B cell (primary cell): ENCODE measurements around the gene CMTM5. TPM values are rescaled to one million over a fixed set of nuclear protein-coding genes. Genes with fewer than 3 reads are reported as not detected.

ENCODE experiments used
- ATAC-seq: fragments of 200-7000 bp; cut with Tn5 transposase; one replicate; pipeline ENCODE4 v1.10.0; 2021; ENCODE audit warnings: low read depth, mild to moderate bottlenecking, moderate number of reproducible peaks, moderate library complexity
- CTCF ChIA-PET: fragments of 350-600 bp; sonication (Branson Sonifier 250); formaldehyde crosslinking; loops from one replicate; lab custom pipeline; 2021; ENCODE audit warnings: antibody characterized with exemption, inconsistent platforms; lab: Charles Lee
- POLR2A ChIA-PET: fragments of 350-600 bp; sonication (Branson Sonifier 250); formaldehyde crosslinking; loops from one replicate; lab custom pipeline; 2021; ENCODE audit warnings: antibody characterized with exemption; lab: Charles Lee
- DNase-seq: peaks from one replicate; pipeline ENCODE4 v3.0.0; 2013
- H2AFZ ChIP-seq: 2 replicates; pipeline ENCODE4 v1.6.1; 2012; ENCODE audit warnings: mild to moderate bottlenecking, low read depth, low read length; ENCODE audit not compliant: insufficient read depth, poor library complexity, severe bottlenecking
- H3K27ac ChIP-seq, 2 donors: 1 replicate in 1 of 2; 2 replicates in 1 of 2; pipeline ENCODE4 v1.5.1; 2012 to 2013; ENCODE audit warnings: low read length in 2 of 2, mild to moderate bottlenecking in 2 of 2, moderate library complexity in 1 of 2
- H3K27me3 ChIP-seq, 4 experiments: fragments of 200-600 bp in 1 of 4; sonication (generic) in 1 of 4; replicated peaks in 1 of 4; 1 replicate in 2 of 4; 2 replicates in 2 of 4; pipeline versions ENCODE4 v1.6.1 to v1.7.0; 2013 to 2016; ENCODE audit warnings: low read length in 3 of 4, mild to moderate bottlenecking in 2 of 4, mixed read lengths in 1 of 4, moderate library complexity in 1 of 4; ENCODE audit not compliant: insufficient read depth in 4 of 4, control insufficient read depth in 3 of 4; ENCODE audit errors: control extremely low read depth in 1 of 4
- H3K36me3 ChIP-seq, 2 experiments: replicated peaks in 1 of 2; 1 replicate in 1 of 2; 2 replicates in 1 of 2; pipeline versions ENCODE4 v1.6.1 to v1.7.1; 2013; ENCODE audit warnings: low read length in 1 of 2; ENCODE audit not compliant: insufficient read depth in 2 of 2, control insufficient read depth in 1 of 2; ENCODE audit errors: control extremely low read depth in 1 of 2, extremely low read depth in 1 of 2
- H3K4me1 ChIP-seq, 2 donors: fragments of 200-600 bp in 1 of 2; sonication (generic) in 1 of 2; 1 replicate in 1 of 2; 2 replicates in 1 of 2; pipeline versions ENCODE4 v1.5.1 to v1.6.1; 2013 to 2017; ENCODE audit warnings: low read length in 2 of 2; ENCODE audit not compliant: control insufficient read depth in 2 of 2, insufficient read depth in 2 of 2
- H3K4me2 ChIP-seq: replicated peaks from 2 replicates; pipeline ENCODE3; 2012; ENCODE audit warnings: mild to moderate bottlenecking, low read depth, low read length; ENCODE audit not compliant: poor library complexity, severe bottlenecking
- H3K4me3 ChIP-seq, 5 experiments: fragments of 200-600 bp in 1 of 5; sonication (generic) in 1 of 5; 1 replicate in 3 of 5; 2 replicates in 2 of 5; pipeline versions ENCODE4 v1.5.1 to v1.7.0; 2011 to 2016; ENCODE audit warnings: low read length in 4 of 5, mild to moderate bottlenecking in 4 of 5, low read depth in 2 of 5, control low read depth in 1 of 5, moderate library complexity in 1 of 5; ENCODE audit not compliant: insufficient read depth in 1 of 5; ENCODE audit errors: control extremely low read depth in 1 of 5, extremely low read depth in 1 of 5
- H3K79me2 ChIP-seq: fragments of 200-600 bp; sonication (generic); one replicate; pipeline ENCODE4 v1.6.0; 2016; ENCODE audit warnings: low read length; ENCODE audit not compliant: control insufficient read depth, insufficient read depth
- H3K9ac ChIP-seq: fragments of 200-600 bp; sonication (generic); 2 replicates; pipeline ENCODE4 v1.6.1; 2017; ENCODE audit warnings: mild to moderate bottlenecking, low read length, moderate library complexity
- H3K9me3 ChIP-seq, 3 donors: one replicate each; pipeline versions ENCODE4 v1.6.1 to v1.7.1; 2013; ENCODE audit warnings: low read length in 2 of 3; ENCODE audit not compliant: control insufficient read depth in 2 of 3, insufficient read depth in 1 of 3; ENCODE audit errors: control extremely low read depth in 1 of 3
- H4K20me1 ChIP-seq: 2 replicates; pipeline ENCODE4 v1.6.0; 2012; ENCODE audit warnings: mild to moderate bottlenecking, low read length; ENCODE audit not compliant: insufficient read depth, control insufficient read depth, poor library complexity, severe bottlenecking
- H3K27ac Mint-ChIP-seq: one replicate; pipeline ENCODE4 v1.8.0; 2021; ENCODE audit warnings: mixed read lengths
- H3K27me3 Mint-ChIP-seq: one replicate; pipeline ENCODE4 v1.8.0; 2021; ENCODE audit warnings: mixed read lengths
- H3K4me1 Mint-ChIP-seq: one replicate; pipeline ENCODE4 v1.8.0; 2021; ENCODE audit warnings: mixed read lengths
- H3K4me3 Mint-ChIP-seq: one replicate; pipeline ENCODE4 v1.8.0; 2021; ENCODE audit warnings: mixed read lengths
- H3K9me3 Mint-ChIP-seq: one replicate; pipeline ENCODE4 v1.8.0; 2022; ENCODE audit warnings: mixed read lengths; ENCODE audit not compliant: insufficient read depth
- CTCF ChIP-seq: fragments of 200-600 bp; IDR thresholded peaks from one replicate; pipeline ENCODE4 v1.8.0; 2022; ENCODE audit warnings: antibody characterized with exemption, mild to moderate bottlenecking
- EZH2 ChIP-seq: IDR thresholded peaks from 2 replicates; pipeline ENCODE4 v1.6.1; 2012; ENCODE audit warnings: borderline replicate concordance, low read depth, mild to moderate bottlenecking, moderate library complexity, low read length; ENCODE audit not compliant: insufficient read depth, poor library complexity, severe bottlenecking
- WGBS: methylation state at CpG from one replicate; pipeline ENCODE4 v1.1.5; 2013; ENCODE audit warnings: missing lambda C conversion rate; ENCODE audit not compliant: insufficient coverage; 5-methylcytosine and 5-hydroxymethylcytosine counted together
- intact Hi-C: fragments of 100-400 bp; cut with micrococcal nuclease; formaldehyde crosslinking; loops from one replicate; pipeline ENCODE4 v1.10.0; 2022
- polyA plus RNA-seq: library from polyadenylated mRNA; depleted of rRNA; stranded (reverse); fragments of >200 nt; gene quantifications from 2 replicates; pipeline ENCODE4 v1.2.3, GENCODE V29; 2012
- total RNA-seq, 2 donors: library from RNA; stranded (reverse); fragments of 120-200 nt in 1 of 2; gene quantifications; 1 replicate in 1 of 2; 2 replicates in 1 of 2; pipeline versions ENCODE4 v1.2.3 to v1.2.4, GENCODE V29; 2013 to 2022

The CMTM5 gene
- total and polyA plus RNA-seq, 2 donors (not counting 1 experiment from before 2014, with no cell fraction given): 0.18 TPM; not detected in 1

GRCh38 chr14:23361320-23361719, 15.5 kb upstream of the CMTM5 start:
- Histone ChIP-seq H4K20me1 (no peaks in the 10 kb centered on the region), H3K27ac (no peak overlapping the region), H3K9ac (no peak overlapping the region), H3K27me3 (peaks cover 0 to 22% (median 3%) of the 10 kb centered on the region in 4 experiments), H3K4me2 (no peak overlapping the region), H3K36me3 (no peaks in the 10 kb centered on the region), H3K4me3 (no peak overlapping the region), H3K79me2 (no peaks in the 10 kb centered on the region), H2AFZ (no peak overlapping the region), H3K9me3 (peaks cover 0 to 3% (median 0%) of the 10 kb centered on the region in 3 donors), H3K4me1 (no peaks in the 10 kb centered on the region)
- no peak for TF ChIP-seq CTCF
- no peak for TF ChIP-seq EZH2
- CTCF ChIA-PET: interaction anchor here (0.5 to 1.2 kb wide), 2 partner anchors 18 to 240 kb away, joined by 3 to 4 read pairs; no protein-coding TSS in a partner anchor
- POLR2A ChIA-PET: no interaction called here
- no peak overlapping the region for H3K27ac Mint-ChIP-seq
- H3K9me3 Mint-ChIP-seq: no peaks in the 10 kb centered on the region
- ATAC-seq (no peak), DNase-seq (no peak)
- intact Hi-C loops: no loop called here
- no peak overlapping the region for H3K4me3 Mint-ChIP-seq
- H3K27me3 Mint-ChIP-seq: peaks cover 27% of the 10 kb centered on the region
- H3K4me1 Mint-ChIP-seq: no peaks in the 10 kb centered on the region

GRCh38 chr14:23361763-23362162, 15.1 kb upstream of the CMTM5 start:
- intact Hi-C loops: no loop called here
- H3K9ac ChIP-seq: no peak overlapping the region
- CTCF ChIA-PET: interaction anchor here (0.5 to 1.2 kb wide), 3 partner anchors 18 to 241 kb away, joined by 3 to 4 read pairs (median 3); no protein-coding TSS in a partner anchor

More at GRCh38 chr14:23361763-23362162, 15.1 kb upstream of the CMTM5 start:
- Mint-ChIP-seq H3K4me3 (no peak overlapping the region), H3K27me3 (peaks cover 27% of the 10 kb centered on the region), H3K27ac (no peak overlapping the region), H3K9me3 (no peaks in the 10 kb centered on the region), H3K4me1 (no peaks in the 10 kb centered on the region)
- Histone ChIP-seq H2AFZ (no peak overlapping the region), H3K27me3 (peaks cover 0 to 26% (median 3%) of the 10 kb centered on the region in 4 experiments), H4K20me1 (no peaks in the 10 kb centered on the region), H3K4me2 (no peak overlapping the region), H3K4me1 (no peaks in the 10 kb centered on the region), H3K4me3 (no peak overlapping the region), H3K9me3 (peaks cover 0 to 3% (median 0%) of the 10 kb centered on the region in 3 donors), H3K36me3 (no peaks in the 10 kb centered on the region), H3K27ac (no peak overlapping the region), H3K79me2 (no peaks in the 10 kb centered on the region)
- no peak for DNase-seq
- TF ChIP-seq EZH2: no peak
- TF ChIP-seq CTCF: no peak
- POLR2A ChIA-PET: no interaction called here
- ATAC-seq: no peak
- WGBS: 80% methylated on average over 2 of the region's 6 CpGs
